ENCODE results near the gene AQP1.

- no peak for TF ChIP-seq YY1 (IDR thresholded peaks at IDR 0.05)
- no peak for TF ChIP-seq CTCF (IDR thresholded peaks at IDR 0.05; ENCODE audit: low read depth, low read length, missing input control)
- no peak for TF ChIP-seq TAF1 (conservative IDR thresholded peaks at IDR 0.05)
- TF ChIP-seq ZBTB33 (IDR thresholded peaks at IDR 0.05), result no peak
- TF ChIP-seq REST (IDR thresholded peaks at IDR 0.05), result no peak
- TF ChIP-seq ATF3 (IDR thresholded peaks at IDR 0.05), result no peak
- TF ChIP-seq MAX (IDR thresholded peaks at IDR 0.05), result no peak
- no peak for TF ChIP-seq RAD21 (IDR thresholded peaks at IDR 0.05)
- no peak for TF ChIP-seq JUND (IDR thresholded peaks at IDR 0.05)
- TF ChIP-seq HNF4A (conservative IDR thresholded peaks at IDR 0.05), result no peak
- no peak for TF ChIP-seq EGR1 (IDR thresholded peaks at IDR 0.05; ENCODE audit: low read depth in 2 of 2)
- no peak for TF ChIP-seq FOXA1 (IDR thresholded peaks at IDR 0.05)
- TF ChIP-seq SP1 (IDR thresholded peaks at IDR 0.05), result no peak
- no peak for TF ChIP-seq GABPA (IDR thresholded peaks at IDR 0.05 in 1 of 2, conservative IDR thresholded peaks at IDR 0.05 in 1 of 2)
Observed at GRCh38 chr7:30968747-30969603, 57.3 kb downstream of the AQP1 start.
